Fibroblast of skin of left biceps (primary cell): ENCODE results near the gene DHX9.
"Not testable (repeated sequence)": the region's sequence is repeated elsewhere in the genome, so short reads cannot be mapped to it uniquely, and the experiment has no call there.

ENCODE experiments used
- DNase-seq, 2 experiments: peaks; one replicate each; pipeline ENCODE4 v3.0.0-alpha.2; 2013; ENCODE audit warnings: low read depth in 2 of 2

DHX9 gene

DNA sequence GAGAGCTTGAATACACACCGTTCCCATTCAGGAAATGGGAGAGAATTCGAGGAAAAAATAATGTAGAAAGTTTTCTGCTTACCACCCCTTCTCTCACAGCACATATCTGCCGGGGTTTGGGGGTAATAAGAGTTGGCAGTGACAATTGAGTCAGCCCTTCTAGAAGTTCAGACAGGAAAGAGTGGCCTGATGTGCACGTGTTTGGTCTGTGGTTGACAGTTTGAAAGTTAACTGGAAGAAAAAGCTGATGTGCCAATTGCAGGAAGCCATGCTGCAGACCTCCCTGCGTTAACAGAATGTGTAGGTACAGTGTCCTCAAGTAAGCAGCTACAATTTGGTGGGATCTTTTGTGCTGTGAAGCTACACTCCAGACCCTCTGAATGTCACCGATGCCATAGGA is 50.9 kb downstream of the DHX9 start:
- no peak for DNase-seq

DNA sequence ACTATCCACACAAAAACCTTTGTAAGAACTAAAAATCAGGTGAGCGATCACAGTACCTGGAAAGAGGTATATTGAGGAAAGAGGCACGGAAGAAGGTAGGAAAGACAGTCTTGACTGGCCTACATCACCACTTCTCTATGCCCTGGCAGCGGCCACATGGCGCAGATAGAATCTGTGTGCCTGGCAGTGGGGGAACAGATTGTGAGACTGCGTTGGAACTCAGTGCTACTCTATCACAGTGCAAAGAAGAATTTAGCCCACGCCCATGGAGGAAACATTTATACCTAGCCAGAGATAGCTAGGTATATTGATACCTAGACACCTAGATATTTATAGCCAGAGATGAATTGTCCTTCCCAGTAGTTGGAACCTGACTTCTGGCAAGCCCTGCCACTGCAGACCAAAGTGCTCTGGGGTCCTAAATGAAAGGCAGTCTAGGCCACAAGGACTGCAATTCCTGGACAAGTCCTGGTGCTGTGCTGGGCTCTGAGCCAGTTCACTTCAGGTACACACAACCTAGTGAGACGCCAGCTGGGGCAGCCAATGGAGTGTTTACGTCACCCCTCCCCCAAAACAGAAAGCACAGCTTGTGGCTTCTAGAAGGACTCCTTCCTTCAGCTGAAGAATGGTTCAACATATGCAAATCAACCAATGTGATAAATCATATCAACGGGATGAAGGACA is 51.9 kb downstream of the DHX9 start:
- DNase-seq, result no peak

DNA sequence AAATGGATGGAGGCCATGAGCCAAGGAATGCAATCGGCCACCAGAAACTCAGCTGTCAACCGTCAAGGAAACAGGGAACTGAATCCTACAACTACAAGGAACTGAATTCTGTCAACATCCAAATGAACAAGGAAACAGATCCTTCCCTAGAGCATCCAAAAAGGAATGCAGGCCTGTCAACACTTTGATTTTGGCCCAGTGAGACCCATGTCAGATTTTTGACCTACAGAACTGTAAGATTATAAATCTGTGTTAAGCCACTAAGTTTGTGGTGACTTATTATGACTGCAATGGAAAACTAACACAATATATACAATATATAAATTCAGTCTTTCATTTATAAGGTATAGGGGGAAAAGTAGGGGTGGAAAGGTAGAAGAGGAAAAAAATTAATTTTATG is 58.5 kb downstream of the DHX9 start:
- DNase-seq, result no peak

DNA sequence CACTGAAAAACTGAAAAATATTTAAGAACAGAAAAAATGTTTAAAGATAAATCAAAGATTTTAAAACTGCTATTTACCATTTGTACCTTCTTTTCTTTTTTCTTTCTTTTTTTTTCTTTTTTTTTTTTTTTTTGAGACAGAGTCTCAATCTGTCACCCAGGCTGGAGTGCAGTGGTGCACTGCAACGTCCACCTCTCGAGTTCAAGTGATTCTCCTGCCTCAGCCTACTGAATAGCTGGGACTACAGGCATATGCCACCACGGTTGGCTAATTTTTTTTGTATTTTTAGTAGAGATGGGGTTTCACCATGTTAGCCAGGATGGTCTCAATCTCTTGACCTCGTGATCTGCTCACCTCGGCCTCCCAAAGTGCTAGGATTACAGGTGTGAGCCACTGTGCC is 62.8 kb downstream of the DHX9 start:
- DNase-seq, result not testable (repeated sequence)

DNA sequence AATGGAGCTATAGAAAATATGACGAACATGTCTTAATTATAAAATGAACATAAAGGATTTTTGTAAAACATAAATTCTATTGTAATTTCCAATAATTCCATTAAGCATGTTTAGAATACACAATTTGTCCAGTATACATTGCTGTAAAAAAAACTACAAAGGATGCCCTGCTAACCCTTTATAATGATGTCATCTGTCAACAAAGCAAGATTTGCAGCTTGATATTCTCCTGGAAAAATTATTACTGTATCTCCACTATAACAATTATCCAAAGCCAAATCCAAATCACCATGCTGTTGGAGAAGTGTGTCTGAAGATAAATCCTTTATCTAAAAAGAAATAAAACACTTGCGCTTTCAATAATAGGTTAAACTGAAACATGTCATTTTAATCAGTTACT is 66.2 kb downstream of the DHX9 start:
- DNase-seq, result no peak

DNA sequence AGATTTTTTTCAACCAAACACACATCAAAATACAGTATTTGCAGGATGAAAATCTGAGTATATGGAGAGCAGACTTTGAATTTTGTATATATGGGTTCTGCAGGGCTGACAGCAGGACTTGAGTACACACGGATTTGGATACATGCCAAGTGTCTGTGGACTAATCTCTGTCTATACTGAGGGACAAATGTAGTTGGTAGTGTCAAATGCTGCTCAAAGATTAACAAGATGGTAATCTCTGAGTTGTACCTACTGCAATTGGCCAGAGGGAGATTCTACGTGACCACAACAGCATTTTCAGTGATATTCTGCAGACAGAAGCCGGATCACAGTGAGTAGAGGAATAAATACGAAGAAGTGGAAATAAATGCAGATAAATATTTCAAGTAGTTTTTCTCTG is 70.4 kb downstream of the DHX9 start:
- no peak for DNase-seq

DNA sequence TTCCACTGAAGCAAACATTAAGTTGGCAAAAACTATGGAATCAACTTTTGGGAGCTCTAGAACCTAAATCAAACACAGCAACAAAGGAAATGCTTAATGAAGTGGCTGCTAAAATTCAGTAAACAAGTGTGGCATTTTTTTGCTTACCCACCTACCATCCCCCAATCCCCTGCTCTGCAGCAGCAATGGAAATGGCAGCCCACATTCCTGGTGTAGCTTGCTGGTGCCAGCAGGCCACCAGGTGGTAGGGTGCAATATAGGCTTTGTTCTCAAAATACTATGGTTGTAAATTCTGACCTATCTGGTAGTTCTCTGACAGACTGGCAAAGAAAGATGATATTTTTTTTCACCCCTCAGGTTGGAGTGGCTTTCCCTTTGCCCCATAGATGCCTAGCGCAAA is 71.0 kb downstream of the DHX9 start:
- no peak for DNase-seq

DNA sequence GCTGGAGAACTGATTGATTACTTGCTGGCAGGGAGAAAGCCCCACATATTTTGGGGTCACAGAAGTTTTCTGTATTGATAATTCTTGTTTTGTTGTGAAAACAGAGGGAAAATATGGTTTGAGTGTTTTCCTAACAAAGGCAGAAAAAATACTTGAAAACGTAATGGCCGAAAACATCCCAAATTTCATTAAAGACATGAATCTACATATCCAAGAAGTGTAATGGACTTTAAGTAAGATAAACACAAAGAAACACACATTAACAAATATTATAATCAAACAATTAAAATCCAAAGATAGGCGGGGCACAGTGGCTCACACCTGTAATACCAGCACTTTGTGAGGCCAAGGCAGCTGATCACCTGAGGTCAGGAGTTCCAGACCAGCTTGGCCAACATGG is 74.3 kb downstream of the DHX9 start:
- no peak for DNase-seq

DNA sequence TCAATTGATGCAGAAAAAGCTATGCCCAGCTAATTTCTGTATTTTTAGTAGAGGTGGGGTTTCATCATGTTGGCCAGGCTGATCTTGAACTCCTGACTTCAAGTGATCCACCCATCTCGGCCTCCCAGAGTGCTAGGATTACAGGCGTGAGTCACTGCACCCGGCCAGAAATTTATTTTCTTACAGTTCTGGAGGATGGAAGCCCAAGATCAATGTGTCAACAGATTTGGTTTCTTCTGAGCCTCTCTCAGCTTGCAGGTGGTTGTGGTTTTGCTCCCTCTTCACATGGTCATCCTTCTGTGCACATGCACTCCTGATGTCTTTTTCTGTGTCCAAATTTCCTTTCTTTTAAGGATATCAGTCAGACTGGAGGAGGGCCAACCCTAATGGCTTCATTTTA is 78.2 kb downstream of the DHX9 start:
- DNase-seq, result no peak

DNA sequence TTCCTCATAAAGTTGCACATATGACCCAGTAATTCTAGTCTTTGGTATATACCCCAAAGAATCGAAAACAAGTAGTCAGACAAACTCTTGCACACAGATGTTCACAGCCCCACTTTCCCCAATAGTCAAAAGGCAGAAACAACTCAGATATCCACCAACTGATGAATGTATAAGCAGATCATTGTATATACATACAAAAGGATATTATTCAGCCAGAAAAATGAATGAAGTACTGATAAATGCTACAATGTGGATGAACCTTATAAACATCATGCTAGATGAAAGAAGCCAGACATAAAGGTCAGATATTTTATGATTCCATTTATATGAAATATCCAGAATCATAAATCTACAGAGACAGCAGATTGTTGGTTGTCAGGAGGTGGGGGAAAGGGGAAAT is 86.5 kb downstream of the DHX9 start:
- no peak for DNase-seq

DNA sequence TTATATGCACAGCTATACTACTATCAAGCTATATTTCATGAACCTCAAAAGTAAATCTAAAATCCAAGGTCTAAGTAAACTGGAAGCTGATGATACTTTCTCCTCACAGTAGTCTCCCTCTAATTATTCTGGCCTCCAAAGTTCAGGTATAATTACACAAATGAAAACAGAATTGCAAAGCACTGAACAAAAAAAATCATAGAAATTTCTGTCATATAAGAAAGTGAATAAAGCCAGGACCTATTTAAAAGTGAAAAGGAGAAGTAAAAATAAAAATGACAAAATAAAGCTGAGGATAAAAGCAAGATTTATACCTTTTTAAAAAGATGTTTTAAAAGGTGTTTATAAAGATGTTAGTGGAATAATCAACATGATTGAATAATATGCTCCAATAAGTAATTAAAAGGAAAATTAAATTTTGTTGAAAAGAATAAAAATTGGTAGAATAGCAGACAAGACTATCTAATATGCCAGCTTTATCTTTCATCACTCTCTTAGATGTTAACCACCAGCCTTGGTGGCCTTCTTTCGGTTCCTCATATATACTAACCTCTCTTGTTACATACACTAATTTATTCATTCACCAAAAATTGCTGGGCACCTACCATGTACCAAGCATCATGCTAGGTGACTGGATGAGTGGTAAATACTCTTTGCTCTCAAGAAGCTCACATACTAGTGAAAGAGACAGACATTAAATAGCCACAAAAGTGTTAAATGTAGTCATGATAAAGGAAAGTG is 88.7 kb downstream of the DHX9 start:
- no peak for DNase-seq

DNA sequence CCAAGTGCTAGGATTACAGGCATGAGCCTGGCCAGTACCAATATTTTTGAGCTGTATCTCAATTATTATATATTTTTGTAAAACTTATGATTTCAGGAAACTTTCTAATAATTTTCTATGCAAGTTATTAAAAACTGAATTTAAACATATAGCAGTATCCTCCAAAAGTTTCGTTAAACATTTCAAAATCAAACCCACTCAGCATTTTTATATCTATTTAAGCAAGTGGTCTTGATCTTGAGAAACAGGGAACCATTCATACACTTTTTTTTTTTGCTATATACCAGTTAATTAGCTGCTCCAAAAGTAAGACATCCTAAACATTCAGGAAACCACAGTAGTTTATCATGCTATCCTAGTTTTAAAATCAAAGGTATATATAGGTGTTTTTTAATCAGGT is 91.8 kb downstream of the DHX9 start:
- DNase-seq, result no peak

DNA sequence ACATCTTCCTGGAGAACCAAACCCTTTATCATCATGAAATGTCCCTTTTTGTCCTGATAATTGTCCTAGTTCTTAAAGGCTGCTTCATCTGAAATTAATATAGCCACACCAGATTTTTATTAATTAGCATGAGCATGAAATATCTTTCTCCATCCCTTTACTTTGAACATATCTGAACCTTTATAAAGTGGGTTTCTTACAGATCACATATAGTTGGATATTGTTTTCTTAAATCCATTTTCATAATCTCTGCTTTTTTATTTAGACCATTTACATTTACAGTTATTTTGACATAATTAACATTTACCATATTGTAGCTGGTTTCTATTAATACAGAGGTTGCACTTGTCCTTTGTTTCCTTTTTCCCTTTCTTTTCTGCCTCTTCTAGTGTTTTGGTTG is 96.6 kb downstream of the DHX9 start:
- no peak for DNase-seq
